Neuronal stem cell (in vitro differentiated cells): Measurements from ENCODE around the gene SCARF2.

Source experiments
- DNase-seq: peaks from one replicate; pipeline ENCODE4 v3.0.0-alpha.2; 2013; ENCODE audit warnings: low spot score
- H2AFZ ChIP-seq: one replicate; pipeline ENCODE4 v1.6.1; 2013; ENCODE audit warnings: mild to moderate bottlenecking, low read length, inconsistent platforms
- H2AK5ac ChIP-seq: 2 replicates; pipeline ENCODE4 v1.6.1; 2013; ENCODE audit warnings: low read depth, mild to moderate bottlenecking, inconsistent platforms, low read length, moderate library complexity, mixed read lengths
- H2BK120ac ChIP-seq: 2 replicates; pipeline ENCODE4 v1.6.1; 2013; ENCODE audit warnings: low read depth, mild to moderate bottlenecking, inconsistent platforms, low read length, moderate library complexity, mixed read lengths
- H2BK12ac ChIP-seq: one replicate; pipeline ENCODE4 v1.6.1; 2013; ENCODE audit warnings: low read length, inconsistent platforms
- H2BK15ac ChIP-seq: 2 replicates; pipeline ENCODE4 v1.6.1; 2013; ENCODE audit warnings: mild to moderate bottlenecking, low read length, inconsistent platforms, mixed read lengths
- H2BK5ac ChIP-seq: one replicate; pipeline ENCODE4 v1.6.1; 2013; ENCODE audit warnings: inconsistent platforms, mild to moderate bottlenecking, low read length, moderate library complexity
- H3K14ac ChIP-seq: one replicate; pipeline ENCODE4 v1.6.1; 2013; ENCODE audit warnings: low read length, inconsistent platforms
- H3K18ac ChIP-seq: 2 replicates; pipeline ENCODE4 v1.6.1; 2013; ENCODE audit warnings: low read length, inconsistent platforms
- H3K23ac ChIP-seq: 2 replicates; pipeline ENCODE4 v1.6.1; 2013; ENCODE audit warnings: low read depth, mild to moderate bottlenecking, mixed read lengths, low read length, inconsistent platforms; ENCODE audit not compliant: poor library complexity
- H3K27ac ChIP-seq: replicated peaks from 3 replicates; pipeline ENCODE4 v1.5.1; 2013; ENCODE audit warnings: low read length, inconsistent platforms
- H3K27me3 ChIP-seq, 3 experiments: 2 replicates each; pipeline ENCODE4 v1.6.1; 2013; ENCODE audit warnings: low read length in 3 of 3, mild to moderate bottlenecking in 2 of 3, inconsistent platforms in 1 of 3, low read depth in 1 of 3, mixed read lengths in 1 of 3, moderate library complexity in 1 of 3; ENCODE audit not compliant: control insufficient read depth in 3 of 3, insufficient read depth in 3 of 3
- H3K36me3 ChIP-seq, 2 donors: replicated peaks in 1 of 2; 2 replicates each; pipeline ENCODE4 v1.6.1; 2013; ENCODE audit warnings: low read length in 2 of 2; ENCODE audit not compliant: control insufficient read depth in 2 of 2, insufficient read depth in 2 of 2
- H3K4ac ChIP-seq: 2 replicates; pipeline ENCODE4 v1.6.1; 2013; ENCODE audit warnings: inconsistent platforms, mild to moderate bottlenecking, low read length, moderate library complexity
- H3K4me1 ChIP-seq, 2 donors: 1 replicate in 1 of 2; 2 replicates in 1 of 2; pipeline ENCODE4 v1.6.1; 2013; ENCODE audit warnings: low read length in 2 of 2, low read depth in 1 of 2; ENCODE audit not compliant: control insufficient read depth in 2 of 2, insufficient read depth in 1 of 2
- H3K4me2 ChIP-seq: one replicate; pipeline ENCODE4 v1.6.1; 2013; ENCODE audit warnings: mild to moderate bottlenecking, low read length, inconsistent platforms; ENCODE audit not compliant: insufficient read depth, poor library complexity, severe bottlenecking
- H3K4me3 ChIP-seq, 2 donors: 2 replicates each; pipeline ENCODE4 v1.5.1; 2013; ENCODE audit warnings: low read length in 2 of 2, mild to moderate bottlenecking in 2 of 2, inconsistent platforms in 1 of 2, moderate library complexity in 1 of 2
- H3K79me1 ChIP-seq: one replicate; pipeline ENCODE4 v1.6.1; 2013; ENCODE audit warnings: low read depth, mild to moderate bottlenecking, inconsistent platforms, low read length, moderate library complexity
- H3K9ac ChIP-seq: one replicate; pipeline ENCODE4 v1.6.1; 2013; ENCODE audit warnings: mild to moderate bottlenecking, low read depth, low read length, inconsistent platforms; ENCODE audit not compliant: poor library complexity
- H3K9me3 ChIP-seq, 2 donors: replicated peaks in 1 of 2; 2 replicates each; pipeline versions ENCODE3 to v1.6.1; 2013; ENCODE audit warnings: low read length in 2 of 2, mild to moderate bottlenecking in 2 of 2, inconsistent platforms in 1 of 2, low read depth in 1 of 2, mixed read lengths in 1 of 2, moderate library complexity in 1 of 2; ENCODE audit not compliant: control insufficient read depth in 2 of 2, insufficient read depth in 1 of 2
- H4K8ac ChIP-seq: one replicate; pipeline ENCODE4 v1.6.1; 2013; ENCODE audit warnings: low read depth, mild to moderate bottlenecking, inconsistent platforms, low read length, moderate library complexity
- H4K91ac ChIP-seq: one replicate; pipeline ENCODE4 v1.6.1; 2013; ENCODE audit warnings: low read length, low read depth, mild to moderate bottlenecking, inconsistent platforms; ENCODE audit not compliant: poor library complexity
- WGBS, 2 donors: extraction: QIAGEN DNeasy Blood & Tissue Kit; methylation state at CpG; one replicate each; pipeline ENCODE4 v1.1.7; 2013; ENCODE audit warnings: missing lambda C conversion rate in 2 of 2, mixed read lengths in 1 of 2; ENCODE audit not compliant: insufficient read length in 2 of 2, insufficient replicate concordance in 1 of 2; ENCODE audit errors: extremely low coverage in 2 of 2; 5-methylcytosine and 5-hydroxymethylcytosine counted together

Gene SCARF2

DNA sequence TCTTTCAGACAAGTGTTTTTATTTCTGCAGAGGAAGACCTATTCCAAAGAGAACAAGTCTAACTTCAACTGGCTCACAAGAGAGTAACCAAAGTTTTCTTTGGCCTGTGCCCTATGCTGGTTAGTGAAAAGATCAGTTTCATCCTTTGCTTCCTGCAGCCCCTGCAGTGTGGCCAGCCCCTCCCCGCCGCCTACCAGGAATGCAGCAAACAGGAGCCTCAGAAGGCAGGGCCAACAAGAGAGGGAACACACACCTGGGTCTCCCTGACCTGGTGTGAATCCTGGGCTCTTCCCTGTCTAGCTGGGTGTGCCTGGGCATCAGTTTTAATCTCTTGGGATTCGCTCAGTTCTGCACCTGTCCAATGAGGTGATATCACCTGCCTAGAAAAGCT lies 21.5 kb upstream of the SCARF2 start:
- no CpG with 5 or more reads among the region's 3 CpGs for WGBS, 2 donors
- no peak overlapping the region for H2AK5ac ChIP-seq
- H3K14ac ChIP-seq = no peak overlapping the region
- no peak overlapping the region for H4K8ac ChIP-seq
- H3K4ac ChIP-seq = no peak overlapping the region
- H3K4me1 ChIP-seq = peaks cover 8 to 10% of the 10 kb centered on the region in 2 donors
- H4K91ac ChIP-seq = no peak overlapping the region
- H3K79me1 ChIP-seq = peaks cover under 1% of the 10 kb centered on the region
- H3K27ac ChIP-seq = no peak overlapping the region
- no peaks in the 10 kb centered on the region for H3K27me3 ChIP-seq
- no peak for DNase-seq
- H3K4me3 ChIP-seq = no peak overlapping the region
- no peak overlapping the region for H3K9ac ChIP-seq
- no peaks in the 10 kb centered on the region for H3K9me3 ChIP-seq
- H2BK15ac ChIP-seq = no peak overlapping the region
- no peak overlapping the region for H3K4me2 ChIP-seq
- no peak overlapping the region for H2BK120ac ChIP-seq
- no peak overlapping the region for H2BK12ac ChIP-seq
- no peak overlapping the region for H2AFZ ChIP-seq
- H3K36me3 ChIP-seq = peaks cover 15 to 77% of the 10 kb centered on the region in 2 donors
- no peak overlapping the region for H3K23ac ChIP-seq
- no peak overlapping the region for H3K18ac ChIP-seq
- H2BK5ac ChIP-seq = no peak overlapping the region

DNA sequence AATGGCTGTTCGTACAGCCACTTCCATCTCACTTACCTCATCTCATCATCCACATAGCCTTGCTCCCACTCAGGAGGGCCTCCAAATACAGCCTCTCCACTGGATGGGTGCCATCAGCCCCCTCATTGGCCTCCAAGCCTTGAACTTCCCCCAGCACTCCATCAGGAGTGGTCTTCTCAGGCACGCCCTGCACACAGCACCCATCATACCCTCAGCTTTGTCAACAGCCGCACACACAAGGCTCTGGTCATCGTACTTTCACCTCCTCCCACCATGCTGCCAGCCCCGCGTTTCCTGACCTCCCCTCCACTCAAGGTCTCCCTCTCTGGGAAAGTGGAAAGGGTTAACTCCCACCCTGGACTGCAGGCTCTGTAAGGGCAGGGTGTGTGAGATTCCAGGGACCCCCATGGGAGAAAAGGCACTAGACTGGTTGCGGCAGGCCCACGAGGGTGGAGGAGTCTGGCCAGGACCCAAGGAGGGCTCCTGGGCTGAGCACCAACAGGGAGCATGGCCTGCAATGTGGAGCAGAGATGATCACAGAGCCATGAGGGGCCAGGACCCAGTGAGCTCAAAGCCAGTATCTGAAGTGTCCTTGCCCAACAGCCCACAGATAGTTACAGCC lies 21.0 kb upstream of the SCARF2 start:
- no peaks in the 10 kb centered on the region for H3K79me1 ChIP-seq
- H2BK15ac ChIP-seq = no peak overlapping the region
- peak overlapping the region; percentile 57 for H3K9ac ChIP-seq
- H2BK120ac ChIP-seq = no peak overlapping the region
- H4K8ac ChIP-seq = no peak overlapping the region
- H3K27ac ChIP-seq = no peak overlapping the region
- peak overlapping the region in 1 of 2 donors; percentile 26 for H3K4me3 ChIP-seq
- H3K27me3 ChIP-seq = no peaks in the 10 kb centered on the region
- no peak overlapping the region for H3K18ac ChIP-seq
- no peaks in the 10 kb centered on the region for H3K9me3 ChIP-seq
- DNase-seq = no peak
- no peak overlapping the region for H2BK12ac ChIP-seq
- no peak overlapping the region for H2BK5ac ChIP-seq
- H2AK5ac ChIP-seq = no peak overlapping the region
- H3K4me2 ChIP-seq = no peak overlapping the region
- no peak overlapping the region for H3K14ac ChIP-seq
- H3K4me1 ChIP-seq = peaks cover 8 to 10% of the 10 kb centered on the region in 2 donors
- no CpG with 5 or more reads among the region's 8 CpGs for WGBS, 2 donors
- H2AFZ ChIP-seq = no peak overlapping the region
- H3K4ac ChIP-seq = no peak overlapping the region
- H3K23ac ChIP-seq = no peak overlapping the region
- no peak overlapping the region for H4K91ac ChIP-seq
- peaks cover 10 to 77% of the 10 kb centered on the region in 2 donors for H3K36me3 ChIP-seq

DNA sequence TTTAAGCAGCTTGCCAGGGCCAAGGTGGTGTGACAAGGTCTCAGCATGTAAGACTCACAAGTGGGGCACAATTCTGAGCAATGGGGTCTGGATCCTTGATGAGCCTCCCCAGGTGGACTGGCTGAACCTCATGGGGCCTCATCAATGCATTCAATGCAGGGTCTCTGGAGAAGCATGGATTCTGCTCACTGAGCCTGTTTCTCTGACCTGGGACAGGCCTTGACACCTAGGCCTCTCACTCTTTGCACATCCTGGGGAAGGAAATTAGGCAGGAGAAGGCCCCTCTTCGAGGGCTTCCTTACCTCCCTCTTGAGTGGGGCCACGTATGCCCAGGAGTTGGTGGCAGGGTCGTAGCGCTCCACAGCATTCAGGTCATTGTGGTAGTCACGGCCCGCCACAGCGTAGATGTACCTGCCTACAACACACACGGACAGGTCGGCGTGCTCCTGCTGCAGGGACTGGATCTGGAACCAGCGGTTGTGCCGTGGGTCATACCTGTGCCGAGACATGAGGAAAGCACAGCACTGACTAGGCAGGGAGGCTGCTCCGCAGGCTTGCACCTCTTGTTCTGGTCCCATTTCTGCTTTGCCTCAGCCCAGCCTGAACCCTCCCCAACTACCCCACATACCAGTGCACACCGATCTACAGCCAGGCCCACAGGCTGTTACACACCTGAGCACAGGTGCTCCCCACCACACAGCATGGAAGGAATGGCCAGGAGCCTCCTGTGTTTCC lies 20.0 kb upstream of the SCARF2 start:
- Histone ChIP-seq H2BK15ac (no peak overlapping the region), H2BK5ac (peak overlapping the region; percentile 83)
- no CpG with 5 or more reads among the region's 15 CpGs for WGBS, 2 donors

DNA sequence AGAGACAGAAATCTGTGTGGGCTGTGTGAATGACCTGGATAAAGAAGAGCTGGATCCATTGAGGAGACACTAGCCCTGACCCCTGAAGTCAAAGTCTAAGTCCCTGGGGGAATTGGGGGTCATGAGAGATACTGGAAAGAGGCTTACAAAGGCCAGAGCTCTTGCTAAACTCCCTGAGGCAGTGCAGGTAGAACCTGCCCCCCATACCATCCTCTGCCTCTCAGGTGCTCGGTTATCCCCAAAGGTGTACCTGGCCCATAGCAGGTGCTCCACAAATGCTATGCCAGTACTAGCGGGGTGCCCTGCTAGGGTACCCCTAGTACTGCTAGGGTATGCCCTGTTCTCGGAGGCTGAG lies 19.1 kb upstream of the SCARF2 start:
- H2BK12ac ChIP-seq = no peak overlapping the region
- no peak overlapping the region for H3K4ac ChIP-seq
- H4K8ac ChIP-seq = no peak overlapping the region
- no peak overlapping the region for H3K27ac ChIP-seq
- H3K4me1 ChIP-seq = peaks cover 8 to 10% of the 10 kb centered on the region in 2 donors
- no peak overlapping the region for H3K18ac ChIP-seq
- no CpG with 5 or more reads among the region's 3 CpGs for WGBS, 2 donors
- no peak overlapping the region for H4K91ac ChIP-seq
- H3K4me2 ChIP-seq = no peak overlapping the region
- DNase-seq = no peak
- no peak overlapping the region for H3K9ac ChIP-seq
- H3K79me1 ChIP-seq = no peaks in the 10 kb centered on the region
- no peaks in the 10 kb centered on the region for H3K9me3 ChIP-seq
- no peaks in the 10 kb centered on the region for H3K27me3 ChIP-seq
- no peak overlapping the region for H3K4me3 ChIP-seq
- H2BK5ac ChIP-seq = no peak overlapping the region
- H3K23ac ChIP-seq = no peak overlapping the region
- peaks cover 10 to 80% of the 10 kb centered on the region in 2 donors for H3K36me3 ChIP-seq
- peak overlapping the region; percentile 46 for H2AFZ ChIP-seq
- H3K14ac ChIP-seq = no peak overlapping the region
- peak overlapping the region; percentile 18 for H2AK5ac ChIP-seq
- no peak overlapping the region for H2BK120ac ChIP-seq
- H2BK15ac ChIP-seq = no peak overlapping the region

More for the DNA sequence above, 20.0 kb upstream of the SCARF2 start:
- Histone ChIP-seq H2AFZ (no peak overlapping the region), H3K79me1 (no peaks in the 10 kb centered on the region), H2BK12ac (no peak overlapping the region), H3K36me3 (peaks cover 10 to 75% of the 10 kb centered on the region in 2 donors), H2AK5ac (no peak overlapping the region), H4K91ac (no peak overlapping the region), H3K27me3 (no peaks in the 10 kb centered on the region), H3K27ac (no peak overlapping the region), H3K4me3 (no peak overlapping the region), H3K18ac (no peak overlapping the region), H3K14ac (no peak overlapping the region), H4K8ac (no peak overlapping the region), H3K4me1 (peaks cover 8 to 10% of the 10 kb centered on the region in 2 donors), H2BK120ac (no peak overlapping the region), H3K23ac (peak overlapping the region; percentile 92), H3K4me2 (no peak overlapping the region), H3K4ac (peak overlapping the region; percentile 38), H3K9ac (peak overlapping the region; percentile 74), H3K9me3 (no peaks in the 10 kb centered on the region)
- no peak for DNase-seq
